NCI-H345 treated with DMSO at 0.1 percent for 48 hours (cell line): ENCODE measurements around the gene ANKRD27.

ENCODE experiments used
- DNase-seq: peaks from one replicate; lab custom pipeline; 2025; ENCODE audit not compliant: unreplicated experiment; lab: John Stamatoyannopoulos, UW

ANKRD27 gene

GRCh38 chr19:32563761-32564160 lies 111.2 kb downstream of the ANKRD27 start:
- no peak for DNase-seq

- DNase-seq: no peak
Observed at GRCh38 chr19:32558607-32559228, 116.3 kb downstream of the ANKRD27 start.

GRCh38 chr19:32555786-32556185 lies 119.2 kb downstream of the ANKRD27 start:
- DNase-seq: no peak

- no peak for DNase-seq
Observed at GRCh38 chr19:32550666-32551065, 124.3 kb downstream of the ANKRD27 start.
